ENCODE results near the gene XYLT1. TPM values are rescaled to one million over a fixed set of nuclear protein-coding genes. Genes with fewer than 3 reads are reported as not detected.

The XYLT1 gene
- total RNA-seq, 1 experiment from 2014 or later, result 1.7 TPM

- Histone ChIP-seq H3K27ac (no peak overlapping the region), H3K9me2 (ENCODE audit: insufficient read depth) (no peaks in the 10 kb centered on the region), H3K4me1 (replicated peaks; ENCODE audit: insufficient read depth) (no peaks in the 10 kb centered on the region), H3K4me3 (no peak overlapping the region), H3K27me3 (ENCODE audit: insufficient read depth, low read depth) (peaks cover 18% of the 10 kb centered on the region), H3K36me3 (ENCODE audit: low read depth) (no peaks in the 10 kb centered on the region), H3K79me2 (ENCODE audit: low read depth) (no peaks in the 10 kb centered on the region), H3K4me2 (no peak overlapping the region), H2AFZ (no peak overlapping the region), H4K20me1 (ENCODE audit: insufficient read depth) (no peaks in the 10 kb centered on the region), H3K9me3 (ENCODE audit: insufficient read depth, low read depth) (no peaks in the 10 kb centered on the region), H3F3A (ENCODE audit: insufficient read depth, low read depth) (no peaks in the 10 kb centered on the region)
- POLR2A ChIA-PET (ENCODE audit: unreplicated experiment), result no interaction called here
- intact Hi-C loops (cut with micrococcal nuclease; ENCODE audit: unreplicated experiment), result no loop called here
- TF ChIP-seq EZH2 (IDR thresholded peaks at IDR 0.05; ENCODE audit: low read depth), result no peak
- TF ChIP-seq CTCF (conservative IDR thresholded peaks at IDR 0.05), result no peak
- no TSS peak for BruUV-seq (replicated peaks)
- CTCF ChIA-PET, result interaction anchor here (0.6 kb wide), 1 partner anchor 182 kb away, joined by 5 read pairs; no protein-coding TSS in a partner anchor
- no peak for DNase-seq
Measured at GRCh38 chr16:17215936-17216335, 254.8 kb downstream of the XYLT1 start.

- Histone ChIP-seq H3K27me3 (ENCODE audit: insufficient read depth, low read depth) (peaks cover 12% of the 10 kb centered on the region), H3K27ac (no peak overlapping the region), H3K4me3 (no peak overlapping the region), H3K79me2 (ENCODE audit: low read depth) (no peaks in the 10 kb centered on the region), H3K4me2 (no peak overlapping the region), H3K9me2 (ENCODE audit: insufficient read depth) (no peaks in the 10 kb centered on the region), H2AFZ (no peak overlapping the region), H3K9me3 (ENCODE audit: insufficient read depth, low read depth) (no peaks in the 10 kb centered on the region), H3K4me1 (replicated peaks; ENCODE audit: insufficient read depth) (no peaks in the 10 kb centered on the region), H3F3A (ENCODE audit: insufficient read depth, low read depth) (no peaks in the 10 kb centered on the region), H4K20me1 (ENCODE audit: insufficient read depth) (no peaks in the 10 kb centered on the region), H3K36me3 (ENCODE audit: low read depth) (no peaks in the 10 kb centered on the region)
- POLR2A ChIA-PET (ENCODE audit: unreplicated experiment), result no interaction called here
- DNase-seq, result no peak
- BruUV-seq (replicated peaks), result no TSS peak
- CTCF ChIA-PET, result interaction anchor here (0.6 kb wide), 1 partner anchor 190 kb away, joined by 4 read pairs; no protein-coding TSS in a partner anchor
- intact Hi-C loops (cut with micrococcal nuclease; ENCODE audit: unreplicated experiment), result no loop called here
- TF ChIP-seq CTCF (conservative IDR thresholded peaks at IDR 0.05) (no peak), EZH2 (IDR thresholded peaks at IDR 0.05; ENCODE audit: low read depth) (no peak)
Measured at GRCh38 chr16:17215306-17215705, 255.5 kb downstream of the XYLT1 start.

GRCh38 chr16:17213974-17214373 is 256.8 kb downstream of the XYLT1 start:
- intact Hi-C loops (cut with micrococcal nuclease; ENCODE audit: unreplicated experiment), result no loop called here
- H4K20me1 ChIP-seq (ENCODE audit: insufficient read depth), result no peaks in the 10 kb centered on the region

More at GRCh38 chr16:17213974-17214373, 256.8 kb downstream of the XYLT1 start:
- DNase-seq, result no peak
- Histone ChIP-seq H2AFZ (no peak overlapping the region), H3K4me1 (replicated peaks; ENCODE audit: insufficient read depth) (no peaks in the 10 kb centered on the region), H3K4me3 (no peak overlapping the region), H3K27ac (no peak overlapping the region), H3K27me3 (ENCODE audit: insufficient read depth, low read depth) (peaks cover 9% of the 10 kb centered on the region), H3K79me2 (ENCODE audit: low read depth) (no peaks in the 10 kb centered on the region), H3K9me2 (ENCODE audit: insufficient read depth) (no peaks in the 10 kb centered on the region), H3K36me3 (ENCODE audit: low read depth) (no peaks in the 10 kb centered on the region), H3K9me3 (ENCODE audit: insufficient read depth, low read depth) (no peaks in the 10 kb centered on the region), H3F3A (ENCODE audit: insufficient read depth, low read depth) (no peaks in the 10 kb centered on the region), H3K4me2 (no peak overlapping the region)
- no TSS peak for BruUV-seq (replicated peaks)
- TF ChIP-seq CTCF (conservative IDR thresholded peaks at IDR 0.05) (no peak), EZH2 (IDR thresholded peaks at IDR 0.05; ENCODE audit: low read depth) (no peak)
- POLR2A ChIA-PET (ENCODE audit: unreplicated experiment), result no interaction called here
- CTCF ChIA-PET, result no interaction called here

Measured in PC-9 (cell line).